K562 (cell line): ENCODE data around the gene S100A4. TPM values are rescaled to one million over a fixed set of nuclear protein-coding genes. Genes with fewer than 3 reads are reported as not detected.

Experiments used
- ATAC-seq: fragments of 200-7000 bp; cut with Tn5 transposase; 3 replicates; pipeline ENCODE4 v1.9.1; 2020; ENCODE audit warnings: moderate library complexity
- BruUV-seq: library from RNA; stranded (reverse); fragments of 400-500 nt; replicated peaks from 2 replicates; lab custom pipeline; 2021; lab: Mats Ljungman, UMichigan
- CTCF ChIA-PET: fragments of 300-600 bp; formaldehyde crosslinking; extraction: SDS; loops from one replicate; lab custom pipeline; 2021; ENCODE audit warnings: low intra/inter-chr PET ratio; lab: Yijun Ruan, JAX
- POLR2A ChIA-PET: fragments of 300-600, 350-650 bp; sonication (Branson Sonifier 250); formaldehyde crosslinking; extraction: SDS; loops from one replicate; lab custom pipeline; 2021; ENCODE audit warnings: antibody characterized with exemption, inconsistent platforms; lab: Yijun Ruan, JAX
- DNase-seq, 4 experiments: peaks; one replicate each; pipeline versions ENCODE4 v3.0.0 to v3.0.0-alpha.2; 2011 to 2018; ENCODE audit warnings: low spot score in 3 of 4, mixed read lengths in 3 of 4; ENCODE audit errors: extremely low read depth in 1 of 4
- FAIRE-seq: peaks from 2 replicates; lab custom pipeline; 2011; peaks lifted over from hg19 to GRCh38; lab: Jason Lieb, UNC
- H2AFZ ChIP-seq: 2 replicates; pipeline ENCODE4 v1.6.0; 2011; ENCODE audit warnings: low read depth, low read length, control low read depth, inconsistent platforms
- H3K27ac ChIP-seq: fragments of 200-600 bp; 3 replicates; pipeline ENCODE4 v1.8.0; 2011; ENCODE audit warnings: low read depth, mild to moderate bottlenecking, control low read depth, inconsistent platforms, low read length, moderate library complexity, mixed read lengths; ENCODE audit errors: extremely low read depth
- H3K27me3 ChIP-seq, 2 experiments: fragments of 300-600 bp in 1 of 2; 2 replicates in 1 of 2; 3 replicates in 1 of 2; pipeline versions ENCODE4 v1.6.0 to v1.8.0; 2011; ENCODE audit warnings: inconsistent platforms in 2 of 2, low read length in 2 of 2, mild to moderate bottlenecking in 1 of 2, mixed read lengths in 1 of 2, moderate library complexity in 1 of 2; ENCODE audit not compliant: control insufficient read depth in 2 of 2, insufficient read depth in 2 of 2
- H3K36me3 ChIP-seq: fragments of 300-600 bp; 3 replicates; pipeline ENCODE4 v1.8.0; 2011; ENCODE audit warnings: mild to moderate bottlenecking, low read length, inconsistent platforms; ENCODE audit not compliant: control insufficient read depth, insufficient read depth
- H3K4me1 ChIP-seq, 2 experiments: fragments of 200-600 bp in 1 of 2; replicated peaks in 1 of 2; 2 replicates in 1 of 2; 3 replicates in 1 of 2; pipeline versions ENCODE4 v1.5.1 to v1.8.0; 2011; ENCODE audit warnings: inconsistent platforms in 2 of 2, low read length in 2 of 2, mild to moderate bottlenecking in 1 of 2, mixed read lengths in 1 of 2, moderate library complexity in 1 of 2; ENCODE audit not compliant: control insufficient read depth in 2 of 2, insufficient read depth in 2 of 2
- H3K4me2 ChIP-seq: 2 replicates; pipeline ENCODE4 v1.6.1; 2011; ENCODE audit warnings: low read length, control low read depth, inconsistent platforms, mixed read lengths; ENCODE audit not compliant: insufficient read depth
- H3K4me3 ChIP-seq: fragments of 200-600 bp; sonication (generic), shearing (Covaris generic); 2 replicates; pipeline ENCODE4 v1.5.1; 2016; ENCODE audit warnings: control low read depth, inconsistent platforms
- H3K79me2 ChIP-seq: fragments of 200-600 bp; 3 replicates; pipeline ENCODE4 v1.8.0; 2011; ENCODE audit warnings: low read length, inconsistent platforms; ENCODE audit not compliant: control insufficient read depth, insufficient read depth
- H3K9ac ChIP-seq, 2 experiments: 2 replicates each; pipeline versions ENCODE4 v1.6.0 to v1.6.1; 2011; ENCODE audit warnings: low read depth in 2 of 2, low read length in 2 of 2, control low read depth in 1 of 2, inconsistent platforms in 1 of 2, mild to moderate bottlenecking in 1 of 2, mixed read lengths in 1 of 2; ENCODE audit not compliant: insufficient read depth in 1 of 2
- H3K9me1 ChIP-seq: one replicate; pipeline ENCODE4 v1.6.0; 2011; ENCODE audit warnings: inconsistent platforms, mild to moderate bottlenecking, low read length, moderate library complexity; ENCODE audit not compliant: control insufficient read depth, insufficient read depth
- H3K9me3 ChIP-seq: replicated peaks from 2 replicates; pipeline ENCODE4 v1.5.1; 2011; ENCODE audit warnings: low read depth, low read length, inconsistent platforms; ENCODE audit not compliant: control insufficient read depth, insufficient read depth
- H4K20me1 ChIP-seq: replicated peaks from 2 replicates; pipeline ENCODE4 v1.6.1; 2011; ENCODE audit warnings: low read length, inconsistent platforms, mixed read lengths; ENCODE audit not compliant: control insufficient read depth, insufficient read depth
- BRF1 ChIP-seq: IDR thresholded peaks from 3 replicates; pipeline ENCODE4 v1.6.1; 2011; ENCODE audit warnings: borderline replicate concordance, mild to moderate bottlenecking; ENCODE audit not compliant: insufficient read length; ENCODE audit errors: extremely low read depth
- EWSR1 ChIP-seq: fragments of 450-650 bp; IDR thresholded peaks from 2 replicates; pipeline ENCODE4 v1.6.1; 2018; ENCODE audit warnings: borderline replicate concordance, mild to moderate bottlenecking, low read depth, moderate library complexity; ENCODE audit not compliant: partially characterized antibody
- FUS ChIP-seq: fragments of 200-400 bp; formaldehyde crosslinking; optimal IDR thresholded peaks from 2 replicates; pipeline ENCODE3; 2017; ENCODE audit warnings: low read depth, low read length
- NUFIP1 ChIP-seq: fragments of 450-650 bp; IDR thresholded peaks from 2 replicates; pipeline ENCODE4 v1.6.1; 2018; ENCODE audit not compliant: partially characterized antibody
- PCBP2 ChIP-seq: fragments of 200-400 bp; formaldehyde crosslinking; IDR thresholded peaks from 2 replicates; pipeline ENCODE4 v1.6.1; 2018; ENCODE audit warnings: low read length, low read depth, mild to moderate bottlenecking, moderate library complexity; ENCODE audit not compliant: poor library complexity, severe bottlenecking
- SIX5 ChIP-seq, 2 experiments: IDR thresholded peaks; 2 replicates each; pipeline ENCODE4 v1.6.1; 2011; ENCODE audit warnings: low read length in 2 of 2, borderline replicate concordance in 1 of 2, low read depth in 1 of 2, mild to moderate bottlenecking in 1 of 2, moderate library complexity in 1 of 2; ENCODE audit not compliant: insufficient read depth in 1 of 2
- SMARCA4 ChIP-seq: fragments of 450-650 bp; IDR thresholded peaks from 2 replicates; pipeline ENCODE4 v1.6.1; 2016
- XRCC4 ChIP-seq: IDR thresholded peaks from one replicate; pipeline ENCODE4 v1.6.1; 2011; ENCODE audit not compliant: insufficient read depth, insufficient read length; ENCODE audit errors: extremely low read depth
- ZNF239 ChIP-seq: fragments of 250-450 bp; sonication (Bioruptor Pico); IDR thresholded peaks from 2 replicates; pipeline ENCODE4 v1.4.0; 2020; ENCODE audit warnings: mild to moderate bottlenecking
- ZNF436 ChIP-seq: fragments of 250-450, 450-650 bp; sonication (Bioruptor Pico); formaldehyde crosslinking; IDR thresholded peaks from 2 replicates; pipeline ENCODE4 v1.7.0; 2020; ENCODE audit warnings: mild to moderate bottlenecking
- ZNF699 ChIP-seq: fragments of 250-450 bp; sonication (Bioruptor Pico); IDR thresholded peaks from 2 replicates; pipeline ENCODE4 v1.8.0; 2021; ENCODE audit warnings: mild to moderate bottlenecking, moderate library complexity; ENCODE audit not compliant: insufficient replicate concordance
- ZNF707 ChIP-seq: fragments of 250-450 bp; sonication (Bioruptor Pico); conservative IDR thresholded peaks from 2 replicates; pipeline ENCODE4 v1.8.0; 2022; ENCODE audit warnings: inconsistent platforms, mild to moderate bottlenecking, moderate library complexity
- ZNF785 ChIP-seq: fragments of 250-450 bp; sonication (Bioruptor Pico); IDR thresholded peaks from 2 replicates; pipeline ENCODE4 v1.4.0; 2020; ENCODE audit warnings: mild to moderate bottlenecking
- WGBS: fragments of 100-300 bp; shearing (Covaris generic); methylation state at CpG from one replicate; pipeline ENCODE4 v1.1.6; 2016; ENCODE audit warnings: low coverage, mixed read lengths; ENCODE audit not compliant: insufficient coverage; ENCODE audit errors: missing lambda C conversion rate; 5-methylcytosine and 5-hydroxymethylcytosine counted together
- in situ Hi-C: fragments of 300-500 bp; cut with MboI; formaldehyde crosslinking; loops from 4 replicates; pipeline ENCODE4 v1.15.0; 2018; ENCODE audit warnings: inconsistent platforms, mixed read lengths
- intact Hi-C: fragments of 100-400 bp; cut with micrococcal nuclease; formaldehyde crosslinking; loops from 2 replicates; pipeline ENCODE4 v1.14.2; 2022
- polyA plus RNA-seq, 8 experiments: library from polyadenylated mRNA; depleted of rRNA in 4 of 8; stranded (reverse) in 5 of 8; unstranded in 3 of 8; fragments of >200 nt; fragmentation: Nextera tagmentation in 2 of 8; fragmentation: Illumina TruSeq in 1 of 8; extraction: Ambion mirVana in 2 of 8; extraction: Trizol in 1 of 8; gene quantifications; 2 replicates each; pipeline versions ENCODE4 v1.2.1 to v1.2.3, GENCODE V29; 2011 to 2014; ENCODE audit warnings: inconsistent platforms in 1 of 8, missing spikeins in 1 of 8
- total RNA-seq, 7 experiments: library from RNA; depleted of rRNA in 6 of 7; stranded (reverse); fragments of >200 nt in 6 of 7; fragmentation: Illumina TruSeq in 2 of 7; extraction: Trizol in 2 of 7; gene quantifications; 2 replicates each; pipeline versions ENCODE4 v1.2.1 to v1.2.3, GENCODE V29; 2011 to 2021; ENCODE audit warnings: low replicate concordance in 1 of 7

Gene S100A4
- total and polyA plus RNA-seq, 9 of the 15 experiments (the other 6 are each of a cell fraction or from before 2014, with no cell fraction given), result 3.7 to 20.1 (median 11.2) TPM

GRCh38 chr1:153513023-153513422, 32.6 kb downstream of the S100A4 start:
- ChIA-PET CTCF (interaction anchor here (0.6 to 4.6 kb wide), 2 partner anchors 54 to 61 kb away, joined by 3 to 58 read pairs; partner anchors contain the start of gene S100A2), POLR2A (no interaction called here)
- Histone ChIP-seq H3K27me3 (no peaks in the 10 kb centered on the region), H3K4me1 (peaks cover 9 to 19% of the 10 kb centered on the region in 2 experiments; a peak in 3 of 5 replicates), H3K4me2 (no peak overlapping the region), H3K4me3 (no peak overlapping the region), H3K79me2 (no peaks in the 10 kb centered on the region), H3K36me3 (no peaks in the 10 kb centered on the region), H3K9me3 (no peaks in the 10 kb centered on the region), H3K27ac (no peak overlapping the region), H2AFZ (no peak overlapping the region), H3K9ac (no peak overlapping the region), H4K20me1 (no peaks in the 10 kb centered on the region), H3K9me1 (no peaks in the 10 kb centered on the region)
- DNase-seq (no peak), ATAC-seq (no peak), FAIRE-seq (no peak)
- TF ChIP-seq NUFIP1, result no peak
- TF ChIP-seq FUS, result no peak
- no peak for TF ChIP-seq BRF1
- no peak for TF ChIP-seq SMARCA4
- no peak for TF ChIP-seq ZNF436 (CRISPR knock-in tag)
- no peak for TF ChIP-seq PCBP2
- no peak for TF ChIP-seq ZNF785 (CRISPR knock-in tag)
- TF ChIP-seq EWSR1, result no peak
- no peak for TF ChIP-seq ZNF239
- no peak for TF ChIP-seq ZNF699 (CRISPR knock-in tag)
- no peak for TF ChIP-seq XRCC4
- TF ChIP-seq ZNF707 (CRISPR knock-in tag), result no peak
- TF ChIP-seq SIX5 (IDR thresholded peaks at IDR 0.05; ENCODE audit: borderline replicate concordance in 1 of 2, insufficient read depth in 1 of 2, low read depth in 1 of 2, low read length in 2 of 2), result no peak
- BruUV-seq, result no TSS peak
- 49% methylated on average over 3 of the region's 3 CpGs for WGBS
- intact Hi-C loops, result loop anchor here (5.0 to 10.0 kb wide), 3 partner anchors 159 to 474 kb away; partner anchors contain the start of genes ILF2, RAB13 and SLC27A3
- in situ Hi-C loops, result loop anchor here (10.0 kb wide), 1 partner anchor 52 kb away; the partner anchor contains the start of gene S100A2
